HCT116 (cell line): ENCODE data around the gene PNPLA2. TPM values are rescaled to one million over a fixed set of nuclear protein-coding genes. Genes with fewer than 3 reads are reported as not detected.

Experiments used
- ATAC-seq: fragments of 200-7000 bp; cut with Tn5 transposase; 2 replicates; pipeline ENCODE4 v1.9.1; 2020; ENCODE audit warnings: mild to moderate bottlenecking, moderate library complexity
- BruUV-seq: library from RNA; stranded (reverse); fragments of 400-500 nt; replicated peaks from 2 replicates; lab custom pipeline; 2021; lab: Mats Ljungman, UMichigan
- CTCF ChIA-PET: fragments of 300-600 bp; sonication (Branson Sonifier 250); formaldehyde crosslinking; loops from one replicate; lab custom pipeline; 2021; ENCODE audit warnings: antibody characterized with exemption; lab: Charles Lee
- POLR2A ChIA-PET: fragments of 300-600, 350-600 bp; sonication (Branson Sonifier 250); formaldehyde crosslinking; loops from one replicate; lab custom pipeline; 2021; ENCODE audit warnings: antibody characterized with exemption; lab: Charles Lee
- RAD21 ChIA-PET, 2 experiments: fragments of 300-600 bp; sonication (Branson Sonifier 250); formaldehyde crosslinking; loops; one replicate each; lab custom pipeline; 2023; ENCODE audit warnings: low total read pairs in 2 of 2; ENCODE audit not compliant: uncharacterized antibody in 2 of 2, unreplicated experiment in 2 of 2, low non-redundant PET in 1 of 2; lab: Charles Lee
- DNase-seq: peaks from one replicate; pipeline ENCODE4 v3.0.0-alpha.2; 2010; ENCODE audit warnings: low read depth, low spot score
- H2AFZ ChIP-seq: fragments of 200-600 bp; shearing (Covaris generic), sonication (generic); 2 replicates; pipeline ENCODE4 v1.6.1; 2017; ENCODE audit warnings: low read depth, mixed run types, mixed read lengths, antibody characterized with exemption, low read length; ENCODE audit not compliant: poor library complexity, severe bottlenecking
- H3K27ac ChIP-seq: 2 replicates; pipeline ENCODE4 v1.5.1; 2012; ENCODE audit warnings: low read depth, low read length
- H3K27me3 ChIP-seq: fragments of 200-600 bp; sonication (generic); 2 replicates; pipeline ENCODE4 v1.6.1; 2016; ENCODE audit warnings: mixed run types, low read length, mixed read lengths; ENCODE audit not compliant: insufficient read depth
- H3K36me3 ChIP-seq, 2 experiments: fragments of 200-500 bp in 1 of 2; fragments of 200-600 bp in 1 of 2; sonication (Bioruptor generic) in 1 of 2; sonication (generic) in 1 of 2; 2 replicates each; pipeline versions ENCODE4 v1.5.1 to v1.6.1; 2014 to 2016; ENCODE audit warnings: low read length in 2 of 2, inconsistent platforms in 1 of 2, mixed read lengths in 1 of 2, mixed run types in 1 of 2; ENCODE audit not compliant: insufficient read depth in 2 of 2, control insufficient read depth in 1 of 2
- H3K4me1 ChIP-seq, 2 experiments: fragments of 200-600 bp in 1 of 2; sonication (generic) in 1 of 2; 2 replicates each; pipeline versions ENCODE4 v1.5.1 to v1.6.1; 2012 to 2017; ENCODE audit warnings: low read length in 2 of 2, inconsistent platforms in 1 of 2, mild to moderate bottlenecking in 1 of 2, mixed read lengths in 1 of 2, mixed run types in 1 of 2, moderate library complexity in 1 of 2; ENCODE audit not compliant: insufficient read depth in 2 of 2, control insufficient read depth in 1 of 2
- H3K4me2 ChIP-seq: fragments of 200-600 bp; sonication (generic); 2 replicates; pipeline ENCODE4 v1.6.1; 2017; ENCODE audit warnings: mixed run types, low read length, mixed read lengths
- H3K4me3 ChIP-seq, 2 experiments: fragments of 200-600 bp in 1 of 2; sonication (generic) in 1 of 2; replicated peaks in 1 of 2; 2 replicates each; pipeline ENCODE4 v1.5.1; 2011 to 2016; ENCODE audit warnings: low read length in 2 of 2, control low read depth in 1 of 2, low read depth in 1 of 2, mild to moderate bottlenecking in 1 of 2, mixed read lengths in 1 of 2, mixed run types in 1 of 2
- H3K79me2 ChIP-seq: fragments of 200-600 bp; sonication (generic); 2 replicates; pipeline ENCODE4 v1.6.1; 2017; ENCODE audit warnings: mild to moderate bottlenecking, mixed run types, low read length, moderate library complexity, mixed read lengths; ENCODE audit not compliant: insufficient read depth
- H3K9ac ChIP-seq: fragments of 200-600 bp; sonication (generic); 2 replicates; pipeline ENCODE4 v1.6.1; 2016; ENCODE audit warnings: low read length, mixed read lengths
- H3K9me2 ChIP-seq: fragments of 200-600 bp; sonication (generic), shearing (Covaris generic); 2 replicates; pipeline ENCODE4 v1.6.1; 2017; ENCODE audit warnings: mixed run types, mild to moderate bottlenecking, moderate library complexity; ENCODE audit not compliant: insufficient read depth
- H3K9me3 ChIP-seq, 2 experiments: fragments of 200-500 bp in 1 of 2; fragments of 200-600 bp in 1 of 2; sonication (Bioruptor generic) in 1 of 2; sonication (generic) in 1 of 2; 2 replicates each; pipeline ENCODE4 v1.6.1; 2014 to 2017; ENCODE audit warnings: low read length in 2 of 2, mixed read lengths in 2 of 2, inconsistent platforms in 1 of 2, low read depth in 1 of 2, mild to moderate bottlenecking in 1 of 2, mixed run types in 1 of 2, moderate library complexity in 1 of 2; ENCODE audit not compliant: control insufficient read depth in 1 of 2, insufficient read depth in 1 of 2
- H4K20me1 ChIP-seq: fragments of 200-600 bp; sonication (generic), shearing (Covaris generic); 2 replicates; pipeline ENCODE4 v1.6.1; 2017; ENCODE audit warnings: mixed run types, mild to moderate bottlenecking, moderate library complexity; ENCODE audit not compliant: insufficient read depth
- CBX3 ChIP-seq: IDR thresholded peaks from 2 replicates; pipeline ENCODE4 v1.6.1; 2012; ENCODE audit warnings: low read depth
- CTCF ChIP-seq, 3 experiments: fragments of 200-600 bp in 1 of 3; sonication (generic) in 1 of 3; IDR thresholded peaks in 2 of 3; conservative IDR thresholded peaks in 1 of 3; 2 replicates each; pipeline ENCODE4 v1.5.1; 2012 to 2017; ENCODE audit warnings: low read depth in 2 of 3, low read length in 2 of 3, antibody characterized with exemption in 1 of 3, borderline replicate concordance in 1 of 3, control low read depth in 1 of 3, mild to moderate bottlenecking in 1 of 3, mixed read lengths in 1 of 3, mixed run types in 1 of 3, moderate library complexity in 1 of 3; ENCODE audit not compliant: insufficient read depth in 1 of 3
- ELF1 ChIP-seq: IDR thresholded peaks from 2 replicates; pipeline ENCODE4 v1.6.1; 2012; ENCODE audit warnings: low read depth, borderline replicate concordance
- EZH2 ChIP-seq: fragments of 200-600 bp; sonication (generic); IDR thresholded peaks from 2 replicates; pipeline ENCODE4 v1.6.1; 2017; ENCODE audit warnings: antibody characterized with exemption, mixed run types
- JUND ChIP-seq: IDR thresholded peaks from 2 replicates; pipeline ENCODE4 v1.6.1; 2012
- POLR2AphosphoS5 ChIP-seq: IDR thresholded peaks from 2 replicates; pipeline ENCODE4 v1.6.1; 2011; ENCODE audit warnings: mild to moderate bottlenecking, low read depth, low read length, moderate library complexity
- RAD21 ChIP-seq: IDR thresholded peaks from 2 replicates; pipeline ENCODE4 v1.6.1; 2012; ENCODE audit warnings: low read depth, mild to moderate bottlenecking
- SIN3A ChIP-seq: IDR thresholded peaks from 2 replicates; pipeline ENCODE4 v1.6.1; 2012; ENCODE audit warnings: low read depth
- SRF ChIP-seq: IDR thresholded peaks from 2 replicates; pipeline ENCODE4 v1.6.1; 2012; ENCODE audit warnings: low read depth
- TCF7L2 ChIP-seq: IDR thresholded peaks from 2 replicates; pipeline ENCODE4 v1.7.0; 2011; ENCODE audit warnings: borderline replicate concordance, inconsistent platforms; ENCODE audit not compliant: insufficient read depth, insufficient read length; ENCODE audit errors: extremely low read depth
- YY1 ChIP-seq: IDR thresholded peaks from 2 replicates; pipeline ENCODE4 v1.6.1; 2011; ENCODE audit warnings: low read length, low read depth, moderate library complexity, mild to moderate bottlenecking; ENCODE audit not compliant: insufficient replicate concordance; ENCODE audit errors: extremely low read depth
- ZFX ChIP-seq: fragments of 450-650 bp; IDR thresholded peaks from 2 replicates; pipeline ENCODE4 v1.6.1; 2017
- ZNF274 ChIP-seq: fragments of 200-500 bp; sonication (Bioruptor generic); IDR thresholded peaks from 2 replicates; pipeline ENCODE4 v1.6.1; 2014; ENCODE audit warnings: mild to moderate bottlenecking, low read depth, low read length, inconsistent platforms
- intact Hi-C: fragments of 100-400 bp; cut with micrococcal nuclease; formaldehyde crosslinking; loops from 2 replicates; pipeline ENCODE4 v1.10.0; 2022
- total RNA-seq: library from RNA; stranded (reverse); gene quantifications from one replicate; pipeline ENCODE4 v1.2.1, GENCODE V29; 2021; ENCODE audit not compliant: unreplicated experiment
- TF ChIP-seq, protein P1 (sequence below): IDR thresholded peaks from 2 replicates; pipeline ENCODE4 v1.6.1; 2012
- TF ChIP-seq, protein P2 (sequence below): IDR thresholded peaks from 2 replicates; pipeline ENCODE4 v1.6.1; 2011; ENCODE audit warnings: mild to moderate bottlenecking, low read length, moderate library complexity; ENCODE audit not compliant: insufficient replicate concordance; ENCODE audit errors: extremely low read depth

Gene PNPLA2
- total RNA-seq, 1 experiment from 2014 or later = 124 TPM

DNA sequence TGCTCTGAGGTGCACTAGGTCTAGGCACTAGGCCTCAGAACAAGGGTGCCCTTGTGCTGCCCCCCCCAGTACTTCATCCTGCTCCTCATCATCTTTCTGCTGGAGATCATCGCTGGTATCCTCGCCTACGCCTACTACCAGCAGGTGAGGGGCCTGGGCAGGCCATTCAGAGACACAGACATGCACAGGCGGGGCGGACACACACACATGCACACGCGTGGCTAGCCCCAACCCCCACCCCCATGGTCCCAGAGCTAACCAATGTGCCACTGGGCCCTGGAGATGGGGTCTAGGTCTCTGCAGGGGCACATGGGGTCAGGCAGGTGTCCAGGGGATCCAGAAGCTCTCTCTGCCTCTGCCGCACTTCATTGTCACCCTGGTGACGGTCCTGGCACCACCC lies 18.0 kb downstream of the PNPLA2 start:
- no peaks in the 10 kb centered on the region for H3K9me2 ChIP-seq
- ATAC-seq = no peak
- intact Hi-C loops = no loop called here
- H3K9ac ChIP-seq = 0 out of 2 replicates have a peak overlapping the region, but pooled peaks have one; percentile 17
- no peak overlapping the region for H2AFZ ChIP-seq
- H3K79me2 ChIP-seq = peaks cover 84% of the 10 kb centered on the region
- ChIA-PET RAD21 (no interaction called here), POLR2A (no interaction called here), CTCF (no interaction called here)
- peaks cover 39 to 81% of the 10 kb centered on the region in 2 experiments for H3K4me1 ChIP-seq
- H3K9me3 ChIP-seq = no peaks in the 10 kb centered on the region
- DNase-seq = no peak
- peaks cover 3 to 44% of the 10 kb centered on the region in 2 experiments; a peak in 3 of 4 replicates for H3K36me3 ChIP-seq
- BruUV-seq = no TSS peak
- H3K4me3 ChIP-seq = no peak overlapping the region
- H3K4me2 ChIP-seq = no peak overlapping the region
- TF ChIP-seq RAD21 = no peak
- no peak for TF ChIP-seq EZH2
- no peak for TF ChIP-seq ELF1
- TF ChIP-seq TCF7L2 = no peak
- no peak for TF ChIP-seq ZFX
- TF ChIP-seq ZNF274 = no peak
- peak overlapping the region; percentile 97 for H3K27ac ChIP-seq
- peaks cover 23% of the 10 kb centered on the region; the same call in 1 of the 2 replicates for H4K20me1 ChIP-seq
- H3K27me3 ChIP-seq = no peaks in the 10 kb centered on the region

- Histone ChIP-seq H3K9me2 (no peaks in the 10 kb centered on the region), H3K36me3 (peaks cover 3 to 44% of the 10 kb centered on the region in 2 experiments; a peak in 3 of 4 replicates), H3K27ac (peak overlapping the region; percentile 97), H3K27me3 (no peaks in the 10 kb centered on the region), H3K4me3 (no peak overlapping the region), H3K9me3 (no peaks in the 10 kb centered on the region), H3K79me2 (peaks cover 84% of the 10 kb centered on the region), H4K20me1 (peaks cover 23% of the 10 kb centered on the region; the same call in 1 of the 2 replicates), H3K4me2 (peak overlapping the region; percentile 16; the same call in 1 of the 2 replicates), H2AFZ (no peak overlapping the region), H3K9ac (peak overlapping the region; percentile 17; the same call in 1 of the 2 replicates), H3K4me1 (peaks cover 34 to 74% of the 10 kb centered on the region in 2 experiments)
- RAD21 ChIA-PET = no interaction called here
- intact Hi-C loops = no loop called here
- BruUV-seq = TSS peak; percentile 1
- DNase-seq (no peak), ATAC-seq (no peak)
- POLR2A ChIA-PET = interaction anchor here (1.2 kb wide), 1 partner anchor 15 kb away, joined by 3 read pairs; no protein-coding TSS in a partner anchor
- CTCF ChIA-PET = no interaction called here
- TF ChIP-seq CTCF (IDR thresholded peaks at IDR 0.05 in 2 of 3, conservative IDR thresholded peaks at IDR 0.05 in 1 of 3; ENCODE audit: borderline replicate concordance in 1 of 3, insufficient read depth in 1 of 3, low read depth in 2 of 3, low read length in 2 of 3) = no peak
- TF ChIP-seq CBX3 = no peak
- TF ChIP-seq, protein P1, sequence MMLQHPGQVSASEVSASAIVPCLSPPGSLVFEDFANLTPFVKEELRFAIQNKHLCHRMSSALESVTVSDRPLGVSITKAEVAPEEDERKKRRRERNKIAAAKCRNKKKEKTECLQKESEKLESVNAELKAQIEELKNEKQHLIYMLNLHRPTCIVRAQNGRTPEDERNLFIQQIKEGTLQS = no peak
- TF ChIP-seq EZH2 = no peak
- TF ChIP-seq, protein P2, sequence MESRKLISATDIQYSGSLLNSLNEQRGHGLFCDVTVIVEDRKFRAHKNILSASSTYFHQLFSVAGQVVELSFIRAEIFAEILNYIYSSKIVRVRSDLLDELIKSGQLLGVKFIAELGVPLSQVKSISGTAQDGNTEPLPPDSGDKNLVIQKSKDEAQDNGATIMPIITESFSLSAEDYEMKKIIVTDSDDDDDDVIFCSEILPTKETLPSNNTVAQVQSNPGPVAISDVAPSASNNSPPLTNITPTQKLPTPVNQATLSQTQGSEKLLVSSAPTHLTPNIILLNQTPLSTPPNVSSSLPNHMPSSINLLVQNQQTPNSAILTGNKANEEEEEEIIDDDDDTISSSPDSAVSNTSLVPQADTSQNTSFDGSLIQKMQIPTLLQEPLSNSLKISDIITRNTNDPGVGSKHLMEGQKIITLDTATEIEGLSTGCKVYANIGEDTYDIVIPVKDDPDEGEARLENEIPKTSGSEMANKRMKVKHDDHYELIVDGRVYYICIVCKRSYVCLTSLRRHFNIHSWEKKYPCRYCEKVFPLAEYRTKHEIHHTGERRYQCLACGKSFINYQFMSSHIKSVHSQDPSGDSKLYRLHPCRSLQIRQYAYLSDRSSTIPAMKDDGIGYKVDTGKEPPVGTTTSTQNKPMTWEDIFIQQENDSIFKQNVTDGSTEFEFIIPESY = no peak
- no peak for TF ChIP-seq SRF
- no peak for TF ChIP-seq SIN3A
- no peak for TF ChIP-seq ZNF274
- no peak for TF ChIP-seq POLR2AphosphoS5
- TF ChIP-seq JUND = no peak
- no peak for TF ChIP-seq YY1
Measured at GRCh38 chr11:837189-837989, 18.7 kb downstream of the PNPLA2 start.
